ENCODE results near the gene CYP24A1.

CYP24A1 gene

DNA sequence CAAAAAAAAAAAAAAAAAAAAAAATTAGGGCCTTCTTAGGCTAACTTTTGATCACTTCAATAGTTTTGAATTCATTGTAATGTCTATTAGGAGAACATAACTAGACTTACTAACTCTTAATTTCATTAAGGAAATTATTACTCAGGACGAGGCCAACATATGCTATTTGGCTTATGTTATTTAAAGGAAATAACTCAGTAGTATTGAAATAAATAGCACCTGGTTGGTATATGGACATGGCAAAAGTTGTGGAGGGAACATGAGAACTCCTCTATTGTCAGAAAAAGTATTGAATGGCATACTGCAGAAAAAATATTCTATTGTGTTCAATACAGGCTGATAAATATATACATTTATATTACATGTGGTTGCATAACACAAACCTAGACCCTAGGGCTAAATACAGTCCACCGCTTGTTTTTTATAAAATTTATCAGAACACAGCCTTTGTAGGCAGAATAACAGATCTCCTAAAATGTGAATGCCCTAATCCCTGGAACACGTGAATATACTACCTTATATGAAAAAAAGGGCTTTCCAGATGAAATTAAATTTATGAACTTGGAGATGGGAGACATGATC lies 18.0 kb downstream of the CYP24A1 start:
- no peak for DNase-seq

DNA sequence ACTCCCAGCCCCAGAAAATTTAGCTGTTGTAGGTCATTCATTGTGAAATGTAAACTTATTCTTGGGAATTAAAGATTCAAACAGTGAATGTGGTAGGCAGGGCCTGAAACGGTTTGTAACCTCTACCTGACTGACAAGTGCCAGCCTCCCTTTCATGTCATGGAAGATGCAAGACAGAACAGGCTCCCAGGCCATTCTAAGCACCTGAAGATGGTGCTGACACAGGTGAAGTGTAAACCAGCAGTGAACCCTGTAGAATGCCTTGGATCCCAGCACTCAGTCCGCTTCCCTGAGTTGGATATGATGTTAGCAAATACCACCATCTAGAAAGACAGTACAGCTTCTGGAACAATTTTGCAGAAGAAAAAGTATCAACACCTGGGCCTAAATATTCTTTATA lies 19.3 kb downstream of the CYP24A1 start:
- no peak for DNase-seq

DNA sequence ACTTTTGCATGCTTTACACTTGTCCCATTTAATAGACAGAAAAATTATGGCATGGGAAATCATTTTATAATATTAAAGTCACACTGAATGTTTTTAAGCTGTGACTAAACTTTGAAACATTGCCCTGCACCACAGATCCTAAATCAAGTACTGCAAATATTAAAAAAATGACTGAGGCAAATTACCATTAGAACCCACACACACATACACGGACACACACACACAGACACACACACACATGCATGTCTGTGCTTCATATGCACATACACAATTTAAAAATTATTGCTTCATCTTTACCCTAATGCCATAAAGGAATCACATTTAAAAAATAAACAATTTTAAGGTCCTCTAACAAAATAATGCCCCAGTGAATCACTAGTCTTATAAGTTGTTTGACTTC lies 19.9 kb downstream of the CYP24A1 start:
- no peak for DNase-seq

DNA sequence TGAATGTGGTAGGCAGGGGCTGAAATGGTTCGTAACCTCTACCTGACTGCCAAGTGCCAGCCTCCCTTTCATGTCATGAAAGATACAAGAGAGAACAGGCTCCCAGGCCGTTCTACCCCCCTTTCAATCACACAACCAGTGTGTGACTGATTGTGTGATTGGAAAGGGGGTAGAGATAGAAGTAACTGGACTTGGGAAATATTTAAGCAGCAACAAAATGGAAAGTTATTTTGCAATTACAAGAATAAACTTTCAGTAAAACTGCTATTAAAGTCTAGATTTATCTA lies 20.8 kb downstream of the CYP24A1 start:
- no peak for DNase-seq

DNA sequence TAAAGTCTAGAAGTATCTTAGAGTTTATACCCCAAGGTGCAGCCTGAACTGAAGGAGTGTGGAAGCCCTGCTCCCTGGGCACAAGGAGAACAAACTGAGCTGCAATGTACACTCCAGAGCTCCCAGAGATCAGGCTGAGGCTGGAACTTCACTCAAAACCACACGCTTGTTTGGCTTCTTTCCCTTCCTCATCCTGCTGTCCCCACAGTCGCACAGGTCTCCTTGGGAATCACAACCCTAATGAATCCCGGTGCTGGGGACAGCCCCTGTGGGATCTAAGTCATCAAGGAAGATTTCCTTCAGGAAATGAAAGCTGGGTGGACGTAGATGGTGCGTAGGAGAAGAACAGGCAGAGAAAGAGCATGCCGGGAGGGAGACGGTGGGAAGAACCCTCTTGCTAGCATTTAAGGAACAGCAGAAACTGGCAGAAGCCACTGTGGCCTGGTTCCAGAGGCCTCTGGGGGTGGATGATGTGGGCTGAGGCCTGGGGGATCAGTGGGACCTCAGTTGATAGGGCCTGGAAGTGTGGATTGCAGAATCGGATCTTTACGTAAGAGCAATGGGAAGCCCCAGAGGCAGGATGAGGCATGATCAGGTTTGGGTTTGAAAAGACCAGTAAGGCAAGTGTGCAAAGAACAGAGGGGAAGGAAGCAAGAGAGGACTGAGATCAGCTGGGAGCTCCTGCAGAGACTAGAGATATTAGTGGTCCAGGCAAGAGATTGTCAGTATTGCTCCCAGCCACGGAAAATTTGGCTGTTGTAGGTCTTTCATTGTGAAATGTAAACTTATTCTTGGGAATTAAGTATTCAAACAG lies 21.4 kb downstream of the CYP24A1 start:
- DNase-seq = no peak

DNA sequence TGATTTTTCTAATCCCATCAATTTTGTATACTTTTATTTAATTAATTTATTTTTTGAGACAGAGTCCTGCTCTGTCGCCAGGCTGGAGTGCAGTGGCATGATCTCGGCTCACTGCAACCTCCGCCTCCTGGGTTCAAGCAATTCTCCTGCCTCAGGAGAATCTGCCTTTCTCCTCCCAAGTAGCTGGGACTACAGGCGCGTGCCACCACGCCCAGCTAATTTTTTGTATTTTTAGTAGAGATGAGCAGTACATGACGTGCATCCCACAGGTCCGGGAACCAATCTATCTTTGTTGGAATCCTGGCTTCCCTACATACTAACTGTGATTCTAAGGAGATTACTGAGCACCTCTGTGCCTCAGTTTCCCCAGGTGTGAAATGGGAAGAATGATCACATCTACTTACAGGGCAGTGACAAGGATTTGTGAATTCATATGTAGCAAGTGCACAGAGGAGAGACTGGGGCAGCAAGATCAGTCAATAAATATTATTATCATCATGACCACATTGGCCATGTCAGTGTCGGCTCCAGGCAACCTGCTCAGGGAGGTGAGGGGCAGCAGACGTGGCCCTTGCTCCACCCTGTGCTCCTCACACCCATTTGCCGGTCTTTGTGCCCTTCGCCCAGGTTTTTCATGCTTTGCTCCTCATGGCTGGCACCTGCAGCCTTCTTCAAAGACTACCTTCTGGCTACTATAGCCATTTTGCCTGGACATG lies 22.1 kb downstream of the CYP24A1 start:
- DNase-seq = no peak

DNA sequence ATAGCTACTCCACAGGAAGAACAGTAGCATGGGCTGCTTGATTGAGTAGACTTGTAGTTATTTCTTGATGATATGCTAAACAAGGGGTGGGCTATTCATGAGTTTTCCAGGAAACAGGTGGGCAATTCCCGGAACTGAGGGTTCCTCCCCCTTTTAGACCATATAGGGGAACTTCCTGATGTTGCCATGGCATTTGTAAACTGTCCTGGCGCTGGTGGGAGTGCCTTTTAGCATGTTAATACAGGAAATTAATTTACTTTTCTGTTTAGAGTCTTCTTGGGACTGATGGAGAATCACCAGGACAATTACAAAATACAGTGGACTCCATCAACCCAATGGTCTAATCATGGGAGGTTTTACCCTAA lies 22.7 kb downstream of the CYP24A1 start:
- no peak for DNase-seq

DNA sequence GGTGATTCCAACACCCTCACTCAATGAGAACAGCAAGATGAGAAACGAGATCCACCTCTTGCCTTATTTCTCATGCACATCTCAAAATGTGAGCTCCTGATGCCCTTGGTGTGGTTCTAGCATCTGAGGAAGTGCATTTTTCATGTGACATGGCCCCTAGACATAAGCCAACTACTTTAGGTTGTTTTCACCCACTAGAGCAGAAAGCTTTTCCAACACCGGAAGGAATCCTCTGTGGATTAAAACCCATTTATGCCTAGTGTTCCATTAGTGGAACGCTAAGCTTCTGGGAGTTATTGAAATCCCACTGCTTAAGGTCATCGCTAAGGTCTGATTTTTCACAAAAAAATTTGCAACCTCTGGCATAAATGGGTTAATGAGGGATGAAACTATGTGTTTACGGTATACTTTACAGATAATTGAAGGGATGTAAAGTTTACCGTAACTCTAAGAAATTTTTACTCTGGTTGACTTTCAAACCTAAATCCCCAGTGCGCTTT lies 24.0 kb downstream of the CYP24A1 start:
- no peak for DNase-seq

DNA sequence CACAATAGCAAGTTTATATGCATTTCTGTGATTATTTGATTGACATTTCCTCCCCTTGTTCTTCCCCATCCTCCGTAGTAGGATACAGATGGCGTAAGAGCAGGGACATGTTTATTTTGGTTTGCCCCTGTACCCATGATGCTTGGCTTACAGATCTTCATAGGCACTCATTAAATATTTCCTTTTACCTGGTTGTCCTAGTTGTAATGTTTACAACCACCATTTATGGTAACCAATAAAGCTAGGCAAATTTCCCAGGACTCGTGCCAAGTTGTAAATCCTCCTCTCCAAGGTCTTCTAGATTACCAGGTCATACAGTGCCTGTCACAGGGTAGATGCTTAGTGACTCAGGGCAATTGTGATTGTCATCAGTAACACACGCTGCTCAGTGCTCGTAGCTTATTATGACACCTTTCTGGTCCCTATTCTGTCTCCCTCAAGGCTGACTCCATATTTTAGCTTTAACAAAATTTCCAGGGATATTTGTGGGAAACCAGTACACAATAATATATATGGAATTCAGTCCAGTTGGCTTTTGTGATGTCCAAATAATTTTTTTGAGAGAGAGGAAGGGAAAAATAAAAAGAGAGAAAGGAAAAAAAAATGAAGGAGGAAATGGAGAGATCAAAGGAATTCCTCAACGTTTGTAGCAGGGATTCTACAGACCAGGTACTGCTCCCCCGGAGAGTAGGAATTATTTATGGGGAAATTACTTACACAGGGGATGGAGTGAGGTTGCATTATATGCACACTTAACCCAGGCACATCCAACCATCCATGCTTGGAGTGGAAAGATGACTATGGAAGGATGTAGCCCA lies 24.6 kb downstream of the CYP24A1 start:
- no peak for DNase-seq

DNA sequence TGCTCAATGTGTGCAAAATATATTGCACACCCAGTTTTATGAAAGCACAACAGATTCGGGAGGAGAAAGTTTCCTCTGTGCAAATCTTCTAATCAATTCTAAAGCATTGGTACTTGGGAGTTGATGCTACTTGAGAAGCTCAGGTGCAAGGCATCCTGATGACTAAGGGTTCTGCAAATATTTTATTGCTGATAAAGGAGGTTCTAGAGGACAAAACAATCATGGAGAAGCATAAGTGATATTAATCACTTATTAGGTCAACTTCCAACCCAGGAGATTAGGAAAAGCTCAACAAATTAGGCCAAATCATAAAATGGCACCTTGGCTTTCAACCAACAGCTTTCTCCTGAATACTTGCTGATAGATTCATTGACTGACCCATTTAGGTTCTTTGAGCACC lies 27.1 kb downstream of the CYP24A1 start:
- no peak for DNase-seq

DNA sequence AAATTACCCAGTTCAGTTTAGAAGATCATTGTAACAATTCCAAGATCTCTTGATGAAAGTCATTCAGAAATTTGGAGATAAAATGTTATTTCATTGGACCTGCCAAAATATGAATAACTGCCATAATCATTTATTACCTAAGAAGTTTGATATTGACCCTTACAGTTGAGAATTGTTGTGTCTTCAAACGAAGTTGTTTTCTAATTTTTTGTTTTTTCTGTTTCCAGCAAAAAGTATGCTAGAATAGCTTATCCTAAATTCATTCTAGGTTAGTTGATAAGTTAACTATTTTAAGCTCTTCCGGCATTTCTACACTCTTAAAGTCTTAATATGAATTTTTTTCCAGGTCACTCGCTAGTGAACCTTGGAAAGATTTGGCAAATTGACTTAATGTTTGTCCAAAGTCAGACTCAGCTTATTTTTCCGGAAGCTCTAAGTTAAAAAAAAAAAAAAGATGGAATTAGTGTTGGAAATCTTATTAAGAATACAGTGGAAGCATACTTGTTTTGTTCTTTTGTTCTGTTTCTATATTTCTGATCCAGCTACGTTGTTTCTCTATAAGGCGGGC lies 28.9 kb downstream of the CYP24A1 start:
- DNase-seq = no peak

DNA sequence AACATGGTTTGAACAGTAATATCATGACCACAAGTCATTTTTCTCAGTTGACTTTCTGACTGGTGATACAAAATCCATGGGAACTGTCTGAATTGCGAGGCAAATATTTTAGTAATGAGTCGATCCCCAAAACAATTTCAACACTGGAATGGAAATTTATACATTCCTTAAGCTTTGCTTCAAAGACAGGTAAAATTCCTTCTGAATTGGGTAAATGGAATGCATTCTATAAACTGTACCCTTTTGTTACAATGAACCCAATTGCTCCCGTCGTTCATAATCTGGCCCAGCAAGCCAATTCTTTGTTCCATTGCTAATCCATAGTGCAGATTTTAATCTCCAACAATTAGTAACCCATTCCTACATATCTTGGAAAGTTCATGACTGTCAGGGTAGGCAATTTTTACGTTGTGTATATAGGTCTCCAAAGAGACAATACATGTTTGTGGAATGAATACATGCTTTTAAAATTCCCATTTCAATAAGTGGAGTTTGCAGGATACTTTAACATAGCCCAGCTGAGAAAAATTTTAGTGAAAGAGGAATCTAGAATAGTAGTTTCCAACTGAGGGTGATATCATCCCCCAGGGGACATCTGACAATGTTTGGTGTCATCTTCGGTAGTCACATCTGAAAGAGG lies 32.7 kb downstream of the CYP24A1 start:
- DNase-seq = no peak

DNA sequence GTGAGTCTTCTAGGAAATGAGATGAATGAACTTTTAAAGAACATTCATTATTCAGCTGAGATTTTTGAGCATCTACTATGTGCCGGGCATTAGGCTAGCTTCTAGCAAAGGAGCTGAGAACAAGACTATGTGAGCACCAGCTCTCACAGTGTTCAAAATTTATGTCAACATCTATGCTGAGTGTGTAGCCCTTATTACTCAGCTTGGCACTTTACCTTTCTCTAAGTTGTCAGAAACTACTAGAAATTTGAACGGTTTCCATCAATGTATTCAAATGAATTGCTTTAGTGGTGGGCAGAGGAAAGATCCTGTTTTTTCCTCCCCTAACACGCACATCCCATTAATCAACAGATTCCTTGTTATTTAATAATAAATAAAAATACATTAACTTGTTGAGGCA lies 33.3 kb downstream of the CYP24A1 start:
- DNase-seq = no peak

DNA sequence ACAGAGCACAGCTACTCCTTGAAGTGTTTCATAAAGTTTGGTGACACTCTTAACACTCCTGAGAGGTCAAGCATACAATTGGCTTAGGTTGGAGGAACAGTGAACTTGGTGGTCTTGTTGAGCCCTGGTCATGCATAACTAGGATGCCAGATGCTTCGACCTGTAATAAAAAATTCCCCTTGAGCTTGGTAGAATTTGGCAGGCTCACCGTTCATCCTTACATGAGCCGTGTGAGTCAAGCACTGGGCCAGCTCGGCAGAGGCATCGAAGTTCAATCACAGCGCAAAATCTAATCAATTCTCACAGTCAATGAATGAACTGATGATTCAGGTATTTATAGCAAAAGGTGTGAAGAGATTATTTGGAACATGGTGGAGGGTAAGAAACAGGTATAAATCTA lies 33.7 kb downstream of the CYP24A1 start:
- no peak for DNase-seq

DNA sequence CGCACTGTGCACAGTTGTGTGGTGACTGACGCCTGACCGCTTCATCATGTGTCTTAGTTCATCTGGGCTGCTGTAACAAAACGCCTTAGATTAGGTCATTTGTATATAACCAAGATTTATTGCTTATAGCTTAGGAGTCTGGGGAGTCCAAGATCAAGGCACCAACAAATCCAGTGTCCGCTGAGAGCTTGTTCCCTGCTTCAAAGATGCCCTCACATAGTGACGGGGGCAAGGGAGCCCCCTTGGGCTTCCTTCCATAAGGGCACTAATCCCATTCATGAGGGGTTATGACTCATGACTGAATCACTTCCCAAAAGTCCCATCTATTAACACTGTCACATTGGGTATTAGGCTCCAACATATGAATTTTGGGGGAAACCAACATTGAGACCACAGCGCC lies 34.6 kb downstream of the CYP24A1 start:
- DNase-seq = no peak

DNA sequence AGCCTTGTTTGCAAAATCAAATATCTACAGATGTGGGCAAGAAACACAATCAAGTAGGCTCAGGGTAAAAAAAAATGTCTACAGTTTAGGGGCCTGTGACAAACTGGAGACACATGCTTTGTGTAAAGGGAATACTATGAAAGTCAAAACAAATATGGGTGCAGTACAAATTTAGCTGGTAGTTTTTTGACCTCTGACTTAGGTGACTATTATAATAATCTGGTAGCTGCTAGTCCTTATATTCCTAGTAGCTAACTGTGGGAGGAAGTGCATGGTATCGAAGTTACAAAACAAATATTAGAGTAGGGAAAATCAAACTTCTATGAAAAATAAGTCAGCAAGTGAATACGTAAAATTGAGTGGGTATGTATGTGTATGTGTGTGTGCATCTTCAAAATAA lies 35.4 kb downstream of the CYP24A1 start:
- no peak for DNase-seq

DNA sequence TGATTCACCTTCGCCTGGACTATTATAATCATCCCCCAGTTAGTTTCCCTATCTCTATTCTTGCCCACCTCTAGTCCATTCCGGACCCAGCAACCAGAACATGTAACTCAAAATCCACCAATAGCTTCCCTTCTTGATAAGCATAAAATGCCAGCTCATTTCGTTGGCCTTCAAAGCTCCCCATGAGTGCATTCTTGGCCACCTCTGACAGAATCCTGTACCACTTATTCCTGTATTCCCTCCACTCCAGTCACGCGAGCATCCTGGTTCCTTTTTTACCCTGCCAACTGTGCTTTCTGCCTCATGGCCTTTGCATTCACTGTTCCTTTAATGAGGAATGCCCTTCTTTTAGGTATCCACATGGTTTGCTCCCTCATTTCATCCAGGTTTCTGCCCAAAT lies 36.7 kb downstream of the CYP24A1 start:
- no peak for DNase-seq

DNA sequence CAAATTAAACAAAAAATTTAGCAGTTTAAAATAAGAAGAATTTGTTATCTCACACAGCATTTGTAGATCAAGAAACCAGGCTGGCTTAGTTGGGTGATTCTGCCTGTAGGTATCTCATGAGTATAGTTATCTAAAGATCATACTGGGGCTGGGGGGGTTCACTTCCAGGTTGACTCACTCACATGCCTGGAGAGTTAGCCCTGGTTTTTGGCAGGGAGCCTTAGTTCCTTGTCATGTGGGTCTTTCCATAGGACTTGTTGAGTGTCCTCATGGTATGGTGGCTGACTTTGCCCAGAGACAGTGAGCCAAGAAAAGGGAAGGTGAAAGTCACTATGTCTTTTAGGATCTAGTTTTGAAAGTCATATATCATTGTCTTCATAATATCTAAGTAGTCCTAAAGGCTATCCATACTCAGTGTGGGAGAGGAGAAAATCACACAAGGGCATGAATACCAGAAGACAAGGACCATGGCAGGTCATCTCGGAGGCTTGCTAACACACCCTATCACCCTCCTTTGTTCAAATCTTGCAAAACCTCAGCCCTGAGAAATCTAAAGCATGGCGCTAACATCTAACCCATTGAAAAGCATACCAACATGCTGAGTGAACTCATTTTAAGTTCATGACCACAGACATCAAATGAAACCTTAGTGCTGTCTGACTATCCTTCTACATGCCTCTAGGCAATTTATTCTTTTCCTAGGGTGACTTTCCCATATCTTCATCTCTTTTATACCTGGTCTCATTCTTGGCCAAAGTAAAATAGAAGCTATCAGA lies 39.2 kb downstream of the CYP24A1 start:
- DNase-seq = no peak

DNA sequence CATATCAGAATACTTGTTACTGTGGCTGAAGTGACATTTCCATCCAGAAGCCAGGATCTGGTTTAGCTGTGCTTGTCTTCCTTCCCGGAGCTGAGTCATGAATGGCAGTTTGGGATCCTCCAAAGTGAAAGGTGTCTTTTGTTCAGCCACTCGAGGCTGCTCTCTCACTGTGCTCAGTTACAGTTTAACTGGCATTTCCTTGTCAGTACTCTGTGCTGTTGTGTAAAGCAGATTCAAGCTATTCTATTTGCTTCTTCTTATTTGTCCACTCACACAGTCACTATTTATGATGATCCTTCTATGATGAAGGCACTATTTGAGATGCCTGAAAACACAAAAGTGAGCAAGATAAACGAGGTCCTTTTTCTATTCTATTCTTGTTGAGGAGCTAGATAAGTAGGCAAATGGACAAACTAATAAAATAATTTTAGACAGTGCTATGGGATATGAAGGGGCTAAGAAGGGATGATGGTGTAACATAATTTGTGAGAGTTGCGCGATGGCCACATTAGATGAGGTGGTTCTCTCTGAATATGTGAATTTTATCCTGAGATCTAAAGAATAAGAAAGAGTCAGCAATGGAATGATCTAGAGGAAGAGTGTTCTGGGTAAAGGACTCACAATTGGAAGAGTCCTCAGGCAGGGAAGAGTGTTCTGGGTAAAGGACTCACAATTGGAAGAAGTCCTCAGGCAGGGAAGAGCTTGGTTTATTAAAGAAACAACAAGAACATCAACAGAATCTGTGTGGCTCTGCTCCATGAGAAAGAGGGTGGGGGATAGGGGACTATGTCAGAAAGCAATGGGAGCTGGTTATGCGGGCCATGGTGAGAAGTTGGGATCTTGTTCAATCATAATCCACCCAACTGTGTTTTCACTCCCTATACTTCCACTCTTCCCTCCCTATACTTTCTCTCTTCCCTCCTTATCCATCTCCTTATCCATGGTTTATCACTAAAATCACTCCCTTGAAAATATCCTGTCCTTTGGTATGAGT lies 40.1 kb downstream of the CYP24A1 start:
- DNase-seq = no peak

DNA sequence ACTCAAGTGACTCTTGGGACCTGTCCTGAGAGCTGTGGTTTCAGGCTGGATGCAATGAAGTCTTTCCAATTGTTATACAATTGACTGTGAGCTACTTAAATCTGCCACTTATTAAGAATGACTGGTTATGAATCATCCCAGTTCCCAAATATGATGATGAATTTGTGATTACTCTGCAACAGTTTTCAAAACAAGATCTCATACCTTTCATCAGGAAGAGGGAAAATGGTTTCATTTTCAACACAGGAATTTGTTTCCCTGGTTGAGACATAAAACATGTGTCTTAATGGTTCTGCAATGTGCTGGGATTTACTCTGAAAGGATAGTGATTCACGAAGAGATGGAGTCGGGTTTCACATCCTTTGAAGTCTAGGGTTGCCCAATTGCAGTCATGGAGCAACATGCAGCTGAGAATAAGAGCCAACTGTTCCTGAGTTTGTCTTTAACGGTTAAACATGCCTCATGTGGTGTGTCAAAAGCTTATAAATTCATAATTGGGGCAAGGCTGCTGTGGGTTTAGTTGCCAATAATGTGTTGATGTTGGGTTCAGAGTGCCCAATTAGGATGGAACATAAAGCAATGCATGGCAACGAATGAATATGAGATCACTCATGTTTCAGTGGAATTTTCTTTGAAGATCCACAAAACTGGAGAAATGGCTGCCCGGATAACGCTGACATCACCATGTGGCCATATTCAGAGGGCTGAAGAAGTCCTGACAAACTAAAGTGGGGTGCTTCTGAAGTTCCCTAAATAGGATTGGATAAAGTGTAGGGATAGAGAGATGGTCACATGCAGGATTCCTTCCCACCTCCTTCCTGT lies 41.0 kb downstream of the CYP24A1 start:
- no peak for DNase-seq
